IMR-90 (cell line): ENCODE measurements around the gene PTPRN2. TPM values are rescaled to one million over a fixed set of nuclear protein-coding genes. Genes with fewer than 3 reads are reported as not detected.

Experiments
- ATAC-seq: fragments of 200-7000 bp; cut with Tn5 transposase; 2 replicates; pipeline ENCODE4 v1.9.1; 2020; ENCODE audit warnings: low read depth, mild to moderate bottlenecking, moderate library complexity
- BruUV-seq: library from RNA; stranded (reverse); fragments of 400-500 nt; replicated peaks from 2 replicates; lab custom pipeline; 2021; lab: Mats Ljungman, UMichigan
- CTCF ChIA-PET: fragments of 300-600 bp; formaldehyde crosslinking; extraction: SDS; loops from one replicate; lab custom pipeline; 2021; ENCODE audit warnings: antibody characterized with exemption; lab: Yijun Ruan, JAX
- POLR2A ChIA-PET: fragments of 300-600 bp; sonication (Branson Sonifier 250); formaldehyde crosslinking; loops from one replicate; lab custom pipeline; 2022; ENCODE audit warnings: antibody characterized with exemption; ENCODE audit not compliant: unreplicated experiment; lab: Charles Lee
- DNase-seq: peaks from one replicate; pipeline ENCODE4 v3.0.0; 2013
- H2AFZ ChIP-seq: replicated peaks from 2 replicates; pipeline ENCODE3; 2013; ENCODE audit warnings: low read length, mild to moderate bottlenecking; ENCODE audit not compliant: poor library complexity
- H2AK5ac ChIP-seq: 2 replicates; pipeline ENCODE4 v1.6.1; 2013; ENCODE audit warnings: low read depth, low read length, inconsistent platforms
- H2AK9ac ChIP-seq: replicated peaks from 2 replicates; pipeline ENCODE3; 2013; ENCODE audit warnings: mild to moderate bottlenecking, low read depth, low read length, moderate library complexity; ENCODE audit not compliant: poor library complexity
- H2BK120ac ChIP-seq: 2 replicates; pipeline ENCODE4 v1.6.1; 2013; ENCODE audit warnings: low read depth, low read length, inconsistent platforms
- H2BK15ac ChIP-seq: 3 replicates; pipeline ENCODE4 v1.6.1; 2013; ENCODE audit warnings: low read depth, low read length, inconsistent platforms
- H2BK20ac ChIP-seq: 2 replicates; pipeline ENCODE4 v1.6.1; 2013; ENCODE audit warnings: low read depth, mild to moderate bottlenecking, inconsistent platforms, low read length, moderate library complexity
- H2BK5ac ChIP-seq: 2 replicates; pipeline ENCODE4 v1.6.1; 2013; ENCODE audit warnings: mild to moderate bottlenecking, low read depth, low read length, inconsistent platforms; ENCODE audit not compliant: poor library complexity, severe bottlenecking
- H3K14ac ChIP-seq: replicated peaks from 2 replicates; pipeline ENCODE4 v1.6.1; 2013; ENCODE audit warnings: low read depth, low read length, inconsistent platforms
- H3K18ac ChIP-seq: 2 replicates; pipeline ENCODE4 v1.6.1; 2013; ENCODE audit warnings: low read depth, low read length, control low read depth
- H3K23ac ChIP-seq: 2 replicates; pipeline ENCODE4 v1.6.1; 2013; ENCODE audit warnings: low read depth, low read length, inconsistent platforms
- H3K27ac ChIP-seq: 2 replicates; pipeline ENCODE4 v1.5.1; 2013; ENCODE audit warnings: mild to moderate bottlenecking, control low read depth, low read length; ENCODE audit not compliant: insufficient read depth
- H3K27me3 ChIP-seq: 2 replicates; pipeline ENCODE4 v1.6.1; 2013; ENCODE audit warnings: low read length; ENCODE audit not compliant: control insufficient read depth, insufficient read depth
- H3K36me3 ChIP-seq: 2 replicates; pipeline ENCODE4 v1.6.1; 2013; ENCODE audit warnings: low read length, mixed read lengths; ENCODE audit not compliant: control insufficient read depth, insufficient read depth
- H3K4ac ChIP-seq: 2 replicates; pipeline ENCODE4 v1.6.1; 2013; ENCODE audit warnings: low read depth, low read length, inconsistent platforms
- H3K4me1 ChIP-seq: 2 replicates; pipeline ENCODE4 v1.6.1; 2013; ENCODE audit warnings: low read length, mixed read lengths; ENCODE audit not compliant: control insufficient read depth, insufficient read depth
- H3K4me2 ChIP-seq: 2 replicates; pipeline ENCODE4 v1.6.1; 2013; ENCODE audit warnings: low read depth, mild to moderate bottlenecking, control low read depth, low read length, moderate library complexity
- H3K4me3 ChIP-seq: 2 replicates; pipeline ENCODE4 v1.5.1; 2013; ENCODE audit warnings: low read depth, mild to moderate bottlenecking, control low read depth, low read length, moderate library complexity; ENCODE audit not compliant: insufficient read depth
- H3K56ac ChIP-seq: 2 replicates; pipeline ENCODE4 v1.6.1; 2013; ENCODE audit warnings: low read length, inconsistent platforms; ENCODE audit not compliant: insufficient read depth; ENCODE audit errors: extremely low read depth
- H3K79me1 ChIP-seq, 2 experiments: 2 replicates each; pipeline ENCODE4 v1.6.1; 2013; ENCODE audit warnings: low read length in 2 of 2, inconsistent platforms in 1 of 2, low read depth in 1 of 2
- H3K9ac ChIP-seq: 2 replicates; pipeline ENCODE4 v1.6.1; 2013; ENCODE audit warnings: low read depth, low read length, control low read depth
- H3K9me1 ChIP-seq: 2 replicates; pipeline ENCODE4 v1.6.1; 2013; ENCODE audit warnings: low read length, inconsistent platforms; ENCODE audit not compliant: insufficient read depth
- H3K9me3 ChIP-seq: 2 replicates; pipeline ENCODE4 v1.6.1; 2013; ENCODE audit warnings: low read length; ENCODE audit not compliant: control insufficient read depth, insufficient read depth
- H4K20me1 ChIP-seq: 2 replicates; pipeline ENCODE4 v1.6.1; 2013; ENCODE audit warnings: low read length, inconsistent platforms; ENCODE audit not compliant: insufficient read depth
- H4K5ac ChIP-seq: 2 replicates; pipeline ENCODE4 v1.6.1; 2013; ENCODE audit warnings: mild to moderate bottlenecking, low read depth, low read length, control low read depth
- H4K8ac ChIP-seq, 2 experiments: 2 replicates each; pipeline ENCODE4 v1.6.1; 2013; ENCODE audit warnings: low read depth in 2 of 2, low read length in 2 of 2, control low read depth in 1 of 2, inconsistent platforms in 1 of 2
- H4K91ac ChIP-seq: 2 replicates; pipeline ENCODE4 v1.6.1; 2013; ENCODE audit warnings: low read depth, low read length, inconsistent platforms; ENCODE audit not compliant: insufficient read depth
- BHLHE40 ChIP-seq: fragments of 150-350 bp; IDR thresholded peaks from 2 replicates; pipeline ENCODE4 v1.6.1; 2016; ENCODE audit warnings: mild to moderate bottlenecking, low read depth, low read length
- CEBPB ChIP-seq: IDR thresholded peaks from 2 replicates; pipeline ENCODE4 v1.6.1; 2012; ENCODE audit warnings: low read depth, low read length, improper control_type of control experiment
- FOS ChIP-seq: fragments of 150-350 bp; IDR thresholded peaks from 2 replicates; pipeline ENCODE4 v1.6.1; 2016; ENCODE audit warnings: low read depth, low read length
- MAZ ChIP-seq: IDR thresholded peaks from 2 replicates; pipeline ENCODE4 v1.6.1; 2012; ENCODE audit warnings: low read depth, mild to moderate bottlenecking, low read length, improper control_type of control experiment, moderate library complexity, borderline replicate concordance
- MXI1 ChIP-seq: IDR thresholded peaks from 2 replicates; pipeline ENCODE4 v1.6.1; 2012; ENCODE audit warnings: low read depth, mild to moderate bottlenecking, low read length, moderate library complexity, borderline replicate concordance
- NFE2L2 ChIP-seq: fragments of 150-350 bp; IDR thresholded peaks from 2 replicates; pipeline ENCODE4 v1.6.1; 2016; ENCODE audit warnings: low read depth, mild to moderate bottlenecking, low read length
- RCOR1 ChIP-seq: IDR thresholded peaks from 2 replicates; pipeline ENCODE4 v1.6.1; 2012; ENCODE audit warnings: mild to moderate bottlenecking, low read length, improper control_type of control experiment; ENCODE audit not compliant: insufficient replicate concordance
- SMC3 ChIP-seq: fragments of 150-350 bp; IDR thresholded peaks from 2 replicates; pipeline ENCODE4 v1.6.1; 2016; ENCODE audit warnings: low read depth, mild to moderate bottlenecking, antibody characterized with exemption, low read length, moderate library complexity
- WGBS, 2 experiments: methylation state at CpG; one replicate each; pipeline versions ENCODE4 v1.1.5 to v1.1.7; 2013; ENCODE audit warnings: missing lambda C conversion rate in 2 of 2; ENCODE audit not compliant: insufficient read length in 1 of 2; ENCODE audit errors: extremely low coverage in 2 of 2; 5-methylcytosine and 5-hydroxymethylcytosine counted together
- dilution Hi-C: fragments of 300-500 bp; cut with HindIII; formaldehyde crosslinking; loops from one replicate; pipeline ENCODE4 v1.14.3; 2018; ENCODE audit warnings: low sequenced_read_pairs; ENCODE audit not compliant: unreplicated experiment
- in situ Hi-C: fragments of 300-500 bp; cut with MboI; formaldehyde crosslinking; loops from 3 replicates; pipeline ENCODE4 v1.14.3; 2019; ENCODE audit warnings: low sequenced_read_pairs, inconsistent platforms, mixed read lengths
- intact Hi-C: fragments of 100-400 bp; cut with micrococcal nuclease; formaldehyde crosslinking; loops from 2 replicates; pipeline ENCODE4 v1.10.0; 2022
- polyA plus RNA-seq, 3 experiments: library from polyadenylated mRNA; depleted of rRNA; stranded (reverse); fragments of >200 nt; gene quantifications; 2 replicates each; pipeline ENCODE4 v1.2.3, GENCODE V29; 2012; ENCODE audit warnings: low replicate concordance in 1 of 3
- total RNA-seq: library from RNA; depleted of rRNA; stranded (reverse); fragments of >200 nt; gene quantifications from 2 replicates; pipeline ENCODE4 v1.2.3, GENCODE V29; 2012
- TF ChIP-seq, protein P1 (sequence below): fragments of 150-350 bp; IDR thresholded peaks from 2 replicates; pipeline ENCODE4 v1.6.1; 2017; ENCODE audit warnings: mild to moderate bottlenecking, antibody characterized with exemption, low read length, low read depth

PTPRN2 gene
- total and polyA plus RNA-seq, 2 of the 4 experiments (the other 2 are of a cell fraction), result 0.03 TPM; not detected in 1

DNA sequence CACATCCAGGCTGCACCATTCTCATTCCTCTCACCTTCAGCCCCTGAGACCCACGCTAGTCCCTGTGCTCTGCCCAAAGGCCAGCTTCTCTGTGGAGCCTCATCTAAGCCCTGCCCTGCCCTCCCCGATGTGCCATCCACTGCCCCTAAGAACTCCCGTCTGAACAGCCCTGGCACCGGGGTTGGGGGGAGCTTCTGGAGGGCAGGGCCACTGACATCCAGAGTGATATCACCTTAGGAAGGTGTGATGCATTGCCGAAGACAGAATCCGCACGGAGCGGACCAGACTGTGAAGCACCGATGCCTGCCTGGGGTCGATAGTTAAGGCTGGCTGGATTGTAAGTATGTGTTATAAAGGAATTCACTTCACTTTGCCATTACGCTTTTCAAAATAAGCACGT lies 511.0 kb downstream of the PTPRN2 start:
- intact Hi-C loops, result no loop called here
- dilution Hi-C loops, result no loop called here
- H2AK5ac ChIP-seq, result no peak overlapping the region
- no peak overlapping the region for H3K23ac ChIP-seq
- H3K79me1 ChIP-seq, result no peaks in the 10 kb centered on the region
- ChIA-PET CTCF (no interaction called here), POLR2A (no interaction called here)
- H3K9ac ChIP-seq, result no peak overlapping the region
- H3K4me1 ChIP-seq, result no peaks in the 10 kb centered on the region
- no peak overlapping the region for H3K56ac ChIP-seq
- no peak overlapping the region for H2AFZ ChIP-seq
- H3K14ac ChIP-seq, result no peak overlapping the region
- no TSS peak for BruUV-seq
- ATAC-seq (no peak), DNase-seq (no peak)
- H2AK9ac ChIP-seq, result no peak overlapping the region
- H3K4me2 ChIP-seq, result no peak overlapping the region
- H4K91ac ChIP-seq, result no peak overlapping the region
- H3K27ac ChIP-seq, result no peak overlapping the region
- H4K8ac ChIP-seq, result no peak overlapping the region
- no peak overlapping the region for H3K4ac ChIP-seq
- H3K27me3 ChIP-seq, result no peaks in the 10 kb centered on the region
- no peak overlapping the region for H2BK5ac ChIP-seq
- no peak overlapping the region for H3K4me3 ChIP-seq
- in situ Hi-C loops, result no loop called here
- 60% methylated on average over 2 of the region's 12 CpGs; no CpG with 5 or more reads in 1 of the 2 experiments for WGBS, 2 experiments
- H2BK120ac ChIP-seq, result no peak overlapping the region
- no peak for TF ChIP-seq FOS
- TF ChIP-seq MAZ, result no peak
- no peak for TF ChIP-seq SMC3
- TF ChIP-seq NFE2L2, result no peak
- TF ChIP-seq MXI1, result no peak
- TF ChIP-seq, protein P1, sequence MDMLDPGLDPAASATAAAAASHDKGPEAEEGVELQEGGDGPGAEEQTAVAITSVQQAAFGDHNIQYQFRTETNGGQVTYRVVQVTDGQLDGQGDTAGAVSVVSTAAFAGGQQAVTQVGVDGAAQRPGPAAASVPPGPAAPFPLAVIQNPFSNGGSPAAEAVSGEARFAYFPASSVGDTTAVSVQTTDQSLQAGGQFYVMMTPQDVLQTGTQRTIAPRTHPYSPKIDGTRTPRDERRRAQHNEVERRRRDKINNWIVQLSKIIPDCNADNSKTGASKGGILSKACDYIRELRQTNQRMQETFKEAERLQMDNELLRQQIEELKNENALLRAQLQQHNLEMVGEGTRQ, result no peak
- no peak for TF ChIP-seq CEBPB
- no peak for TF ChIP-seq BHLHE40
- no peak for TF ChIP-seq RCOR1
- H3K36me3 ChIP-seq, result no peaks in the 10 kb centered on the region
- no peak overlapping the region for H2BK15ac ChIP-seq
- no peaks in the 10 kb centered on the region for H4K20me1 ChIP-seq
- H3K9me3 ChIP-seq, result peaks cover 65% of the 10 kb centered on the region
- H3K18ac ChIP-seq, result no peak overlapping the region
- no peak overlapping the region for H4K5ac ChIP-seq
- H3K9me1 ChIP-seq, result no peaks in the 10 kb centered on the region
- H2BK20ac ChIP-seq, result no peak overlapping the region
